Activated CD4-positive, alpha-beta T cell treated with anti-CD3 and anti-CD28 coated beads for 48 hours (primary cell): ENCODE results near the gene KCTD15.

Source experiments
- DNase-seq: peaks from one replicate; pipeline ENCODE4 v3.0.0-alpha.2; 2020

The KCTD15 gene

GRCh38 chr19:33862981-33863380 lies 66.3 kb downstream of the KCTD15 start:
- DNase-seq = no peak

DNA sequence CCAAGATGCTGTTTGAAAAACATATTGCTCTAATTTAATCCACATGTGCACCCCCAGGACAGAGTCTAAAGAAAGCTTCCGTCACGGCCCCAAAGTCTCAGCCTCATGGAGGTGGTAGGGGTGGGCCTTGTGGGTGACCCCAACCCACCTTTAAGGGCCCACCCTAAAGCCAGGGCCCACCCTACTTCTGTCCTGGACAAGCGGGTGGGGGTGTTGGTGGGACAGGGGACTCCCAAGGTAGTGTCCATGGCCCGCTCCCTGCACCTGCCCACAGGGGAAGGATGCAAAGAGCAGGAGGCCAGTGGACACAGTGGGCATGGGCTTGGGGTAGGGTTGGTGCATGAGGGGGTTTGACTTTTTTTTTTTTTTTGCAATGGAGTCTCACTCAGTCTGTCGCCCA lies 66.8 kb downstream of the KCTD15 start:
- no peak for DNase-seq

DNA sequence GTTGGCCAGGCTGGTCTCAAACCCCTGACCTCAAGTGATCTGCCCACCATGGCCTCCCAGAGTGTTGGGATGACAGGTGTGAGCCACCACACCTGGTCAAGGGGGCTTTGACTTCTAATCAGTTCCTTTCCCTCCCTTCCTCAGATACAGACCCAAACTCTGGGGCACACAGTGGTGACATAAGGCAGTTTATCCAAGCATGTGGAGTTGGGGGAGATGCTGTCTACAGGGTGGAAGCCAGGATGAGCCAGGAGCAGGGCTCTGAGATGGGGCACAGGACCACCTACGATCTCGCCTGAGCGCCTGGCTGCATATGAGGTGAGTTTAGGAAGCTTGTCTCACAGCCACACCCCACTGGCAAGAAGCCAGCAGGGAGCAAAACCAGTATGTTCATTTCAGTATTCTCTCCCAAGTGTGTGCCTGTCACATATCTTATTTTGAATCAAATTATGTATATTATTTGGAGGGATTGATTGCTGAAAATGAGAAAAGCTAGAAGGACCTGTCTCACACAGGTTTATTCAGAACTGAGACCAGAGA lies 67.7 kb downstream of the KCTD15 start:
- DNase-seq = no peak

- no peak for DNase-seq
Measured at GRCh38 chr19:33865306-33865705, 68.6 kb downstream of the KCTD15 start.
